ENCODE results near the gene THG1L.

DNA sequence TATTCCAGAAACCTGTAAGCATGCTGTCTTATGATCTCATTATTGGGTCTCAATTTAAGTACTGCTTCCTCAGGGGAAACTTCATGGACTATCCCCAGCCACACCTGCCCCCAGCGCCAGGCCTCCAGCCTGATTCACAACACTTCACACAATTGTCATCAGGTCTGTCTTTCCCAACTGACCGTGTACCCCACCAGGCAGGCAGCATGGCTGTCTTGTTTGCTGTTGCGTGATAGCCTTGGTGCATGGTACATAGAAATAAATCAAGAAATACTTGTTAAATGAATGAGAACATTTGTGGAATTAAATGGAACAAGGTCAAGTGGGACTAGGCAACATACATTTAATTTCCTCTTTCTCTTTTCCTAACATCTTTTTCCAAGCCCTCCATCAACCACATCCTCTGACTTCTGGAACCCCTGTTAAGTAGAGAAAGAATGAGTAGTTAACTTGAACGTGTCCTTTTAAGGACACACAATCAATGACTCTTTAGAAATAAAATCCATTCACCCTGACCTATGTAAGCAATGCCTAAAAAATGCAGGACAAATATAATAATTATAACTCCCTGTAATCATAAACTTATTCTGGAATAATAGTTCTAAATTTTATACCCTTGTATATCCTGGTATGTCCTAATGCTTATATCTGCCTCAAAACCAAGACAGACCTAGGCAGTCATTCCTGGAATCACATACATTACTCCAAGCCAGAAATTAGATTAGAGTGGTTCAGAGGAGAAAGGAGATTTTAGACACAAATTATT lies 17.2 kb upstream of the THG1L start:
- TF ChIP-seq POLR2A (IDR thresholded peaks at IDR 0.05): no peak
- TF ChIP-seq, protein P1, sequence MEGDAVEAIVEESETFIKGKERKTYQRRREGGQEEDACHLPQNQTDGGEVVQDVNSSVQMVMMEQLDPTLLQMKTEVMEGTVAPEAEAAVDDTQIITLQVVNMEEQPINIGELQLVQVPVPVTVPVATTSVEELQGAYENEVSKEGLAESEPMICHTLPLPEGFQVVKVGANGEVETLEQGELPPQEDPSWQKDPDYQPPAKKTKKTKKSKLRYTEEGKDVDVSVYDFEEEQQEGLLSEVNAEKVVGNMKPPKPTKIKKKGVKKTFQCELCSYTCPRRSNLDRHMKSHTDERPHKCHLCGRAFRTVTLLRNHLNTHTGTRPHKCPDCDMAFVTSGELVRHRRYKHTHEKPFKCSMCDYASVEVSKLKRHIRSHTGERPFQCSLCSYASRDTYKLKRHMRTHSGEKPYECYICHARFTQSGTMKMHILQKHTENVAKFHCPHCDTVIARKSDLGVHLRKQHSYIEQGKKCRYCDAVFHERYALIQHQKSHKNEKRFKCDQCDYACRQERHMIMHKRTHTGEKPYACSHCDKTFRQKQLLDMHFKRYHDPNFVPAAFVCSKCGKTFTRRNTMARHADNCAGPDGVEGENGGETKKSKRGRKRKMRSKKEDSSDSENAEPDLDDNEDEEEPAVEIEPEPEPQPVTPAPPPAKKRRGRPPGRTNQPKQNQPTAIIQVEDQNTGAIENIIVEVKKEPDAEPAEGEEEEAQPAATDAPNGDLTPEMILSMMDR (IDR thresholded peaks at IDR 0.05): no peak
- TF ChIP-seq EP300 (IDR thresholded peaks at IDR 0.05): no peak
- TF ChIP-seq POLR2AphosphoS5 (IDR thresholded peaks at IDR 0.05): no peak

Data from gastroesophageal sphincter (tissue), 3 donors.